ENCODE measurements around the gene METTL1.

The METTL1 gene

GRCh38 chr12:57767876-57768275 lies 4.0 kb downstream of the METTL1 start:
- TF ChIP-seq CTCF (IDR thresholded peaks at IDR 0.05; ENCODE audit: low read depth, low read length, missing control alignments): no peak
- no peak overlapping the region for H3K4me3 ChIP-seq (replicated peaks; ENCODE audit: low read depth, low read length)

GRCh38 chr12:57767305-57767698 lies 4.6 kb downstream of the METTL1 start:
- no peak overlapping the region for H3K4me3 ChIP-seq (replicated peaks; ENCODE audit: low read depth, low read length)
- TF ChIP-seq CTCF (IDR thresholded peaks at IDR 0.05; ENCODE audit: low read depth, low read length, missing control alignments): no peak
- DNase-seq (ENCODE audit: extremely low read depth, low read depth): no peak

More at GRCh38 chr12:57767876-57768275, 4.0 kb downstream of the METTL1 start:
- DNase-seq (ENCODE audit: extremely low read depth, low read depth): no peak

GRCh38 chr12:57766464-57767304 lies 5.2 kb downstream of the METTL1 start, which contains the start of gene CYP27B1:
TSS of gene CYP27B1 (minus strand) at chr12:57767078. CDS start at chr12:57767041, 37 bp downstream.
- peak within 1 kb of the TSS; percentile 32 for H3K4me3 ChIP-seq (replicated peaks; ENCODE audit: low read depth, low read length)
- no peak for DNase-seq (ENCODE audit: extremely low read depth, low read depth)
- TF ChIP-seq CTCF (IDR thresholded peaks at IDR 0.05; ENCODE audit: low read depth, low read length, missing control alignments): no peak

- no peak for TF ChIP-seq CTCF (IDR thresholded peaks at IDR 0.05; ENCODE audit: low read depth, low read length, missing control alignments)
- no peak for DNase-seq (ENCODE audit: extremely low read depth, low read depth)
- H3K4me3 ChIP-seq (replicated peaks; ENCODE audit: low read depth, low read length): peak overlapping the region; percentile 32
These were observed 6.0 kb downstream of the METTL1 start for GRCh38 chr12:57765698-57766463.

- TF ChIP-seq CTCF (IDR thresholded peaks at IDR 0.05; ENCODE audit: low read depth, low read length, missing control alignments): peak; percentile 32
- peak overlapping the region; percentile 32 for H3K4me3 ChIP-seq (replicated peaks; ENCODE audit: low read depth, low read length)
- DNase-seq (ENCODE audit: extremely low read depth, low read depth): no peak
These were observed 6.8 kb downstream of the METTL1 start for GRCh38 chr12:57765003-57765697.

GRCh38 chr12:57764662-57765002 lies 7.3 kb downstream of the METTL1 start:
- peak overlapping the region; percentile 32 for H3K4me3 ChIP-seq (replicated peaks; ENCODE audit: low read depth, low read length)
- TF ChIP-seq CTCF (IDR thresholded peaks at IDR 0.05; ENCODE audit: low read depth, low read length, missing control alignments): no peak
- DNase-seq (ENCODE audit: extremely low read depth, low read depth): no peak

Data from HFF-Myc (cell line).